T47D (cell line): ENCODE results near the gene RALGPS1.

ENCODE experiments used
- DNase-seq, 2 experiments: peaks; one replicate each; pipeline versions ENCODE4 v3.0.0 to v3.0.0-alpha.2; 2011 to 2012; ENCODE audit warnings: low read depth in 1 of 2, low spot score in 1 of 2
- JUND ChIP-seq: IDR thresholded peaks from 2 replicates; pipeline ENCODE4 v1.6.1; 2012; ENCODE audit warnings: low read depth
- in situ Hi-C: cut with HindIII; loops from 2 replicates; pipeline ENCODE4 v1.10.0; 2016; ENCODE audit warnings: low sequenced_read_pairs, low pct_unique_long_range_greater_than_20kb

RALGPS1 gene

GRCh38 chr9:127090341-127090985, 175.9 kb downstream of the RALGPS1 start:
- no peak for DNase-seq
- TF ChIP-seq JUND, result no peak
- in situ Hi-C loops, result no loop called here

- in situ Hi-C loops, result no loop called here
- no peak for TF ChIP-seq JUND
- DNase-seq, result no peak
Observed at GRCh38 chr9:127091526-127091925, 176.9 kb downstream of the RALGPS1 start.

DNA sequence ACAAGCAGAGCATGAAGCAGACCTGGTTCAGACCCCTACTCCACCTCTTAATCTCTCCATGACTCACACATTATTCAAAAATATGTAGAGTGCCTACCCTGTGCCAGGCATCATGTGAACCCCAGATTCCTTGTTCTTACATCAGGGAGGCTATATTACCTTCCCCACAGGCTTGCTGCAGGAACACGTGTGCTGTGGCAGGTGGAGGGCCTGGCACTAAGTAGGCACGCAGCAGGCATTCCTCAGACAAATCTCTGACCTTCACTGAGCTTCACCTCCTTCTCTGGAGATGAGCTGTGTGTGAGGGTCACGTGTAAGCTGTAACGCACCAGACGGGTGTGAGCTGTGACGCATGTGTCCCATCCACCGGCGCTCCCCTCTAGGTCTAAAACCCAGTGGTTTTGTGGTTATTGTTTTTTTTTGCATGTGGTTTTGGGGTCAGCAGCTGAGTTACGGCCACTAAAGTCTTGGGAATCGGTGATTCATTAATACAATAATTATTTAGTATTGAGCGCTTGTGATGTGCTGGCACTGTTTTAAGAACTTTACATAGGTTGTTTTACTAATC, 177.5 kb downstream of the RALGPS1 start:
- in situ Hi-C loops, result no loop called here
- no peak for TF ChIP-seq JUND
- DNase-seq, result no peak

DNA sequence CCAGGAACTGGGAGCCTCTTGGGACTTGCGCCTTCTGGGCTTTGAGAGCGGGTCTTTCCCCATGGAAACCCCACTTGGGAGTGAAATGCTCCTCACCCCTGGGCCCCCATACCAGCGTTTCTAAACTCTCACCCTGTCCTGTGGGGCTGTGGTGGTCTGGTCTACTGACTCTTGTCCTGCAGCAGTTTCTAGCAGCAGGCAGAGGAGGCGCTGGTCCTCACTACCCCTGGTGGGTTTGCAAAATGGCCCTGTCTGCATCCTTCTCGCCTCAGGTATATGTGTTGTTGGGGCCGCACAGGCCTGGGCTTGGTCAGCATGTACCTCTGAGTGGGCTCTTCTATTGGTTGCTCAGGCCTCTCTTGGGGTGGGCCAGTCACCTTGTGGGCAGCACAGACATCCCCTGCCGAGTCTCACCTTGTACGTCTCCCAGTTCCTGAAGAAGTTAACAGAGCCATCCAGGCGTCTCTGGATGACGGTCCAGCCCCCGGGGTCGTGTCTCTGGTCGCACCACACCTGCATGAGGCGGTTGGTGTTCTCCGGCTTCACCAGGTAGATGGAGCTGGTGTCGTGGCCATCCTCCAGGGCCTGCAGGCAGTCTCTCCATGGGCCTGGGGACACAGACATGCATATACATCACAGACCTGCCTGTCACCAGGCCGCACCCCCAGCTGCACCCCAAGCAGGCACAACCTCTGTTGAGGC, 178.9 kb downstream of the RALGPS1 start:
- no peak for DNase-seq
- in situ Hi-C loops, result no loop called here
- TF ChIP-seq JUND, result no peak

- no peak for TF ChIP-seq JUND
- in situ Hi-C loops, result no loop called here
- no peak for DNase-seq
Observed at GRCh38 chr9:127095411-127095810, 180.8 kb downstream of the RALGPS1 start.

- no peak for TF ChIP-seq JUND
- no peak for DNase-seq
- in situ Hi-C loops, result no loop called here
Observed at GRCh38 chr9:127096208-127096607, 181.6 kb downstream of the RALGPS1 start.

DNA sequence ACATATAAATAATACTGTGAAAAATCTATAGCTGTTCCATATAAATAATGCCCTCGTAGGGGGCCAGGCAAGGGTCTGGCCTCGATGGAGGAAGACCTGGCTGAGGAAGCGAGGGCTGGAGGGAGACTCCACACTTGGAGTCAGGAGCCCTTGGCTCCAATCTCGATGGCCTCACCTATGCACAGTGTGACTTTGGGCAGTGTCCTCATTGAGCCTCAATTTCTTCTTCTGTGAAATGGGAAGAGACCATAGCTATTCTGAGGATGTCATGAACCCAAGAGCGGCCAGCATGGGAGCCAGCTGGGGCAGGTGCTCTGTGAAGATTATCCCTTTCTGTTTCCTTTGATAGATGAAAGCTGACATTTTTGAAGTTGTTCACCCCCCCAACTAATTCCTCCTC, 183.1 kb downstream of the RALGPS1 start:
- no peak for TF ChIP-seq JUND
- in situ Hi-C loops, result no loop called here
- DNase-seq, result no peak

- TF ChIP-seq JUND, result no peak
- no peak for DNase-seq
- in situ Hi-C loops, result no loop called here
Observed at GRCh38 chr9:127098916-127099553, 184.5 kb downstream of the RALGPS1 start.

DNA sequence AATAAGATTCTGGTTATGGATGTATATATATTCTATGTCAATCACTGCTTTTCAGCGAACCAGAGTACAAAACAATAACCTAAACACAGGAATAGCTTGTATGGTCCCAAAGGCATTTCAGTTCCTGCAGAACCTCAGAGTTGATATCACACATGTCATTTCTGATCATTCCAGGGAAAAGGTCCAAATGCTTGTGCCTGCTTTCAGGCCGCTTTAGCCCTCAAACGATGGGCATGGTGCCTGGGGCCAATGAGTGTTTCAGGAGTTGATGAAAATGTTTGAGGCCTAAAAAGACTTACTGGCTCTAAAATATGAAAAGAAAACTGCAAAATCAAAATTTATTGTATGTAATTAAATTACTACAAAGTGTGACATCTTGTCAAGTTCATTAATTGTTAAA, 185.1 kb downstream of the RALGPS1 start:
- no peak for DNase-seq
- in situ Hi-C loops, result no loop called here
- no peak for TF ChIP-seq JUND

GRCh38 chr9:127102176-127102575, 187.6 kb downstream of the RALGPS1 start:
- no peak for TF ChIP-seq JUND
- in situ Hi-C loops, result no loop called here
- no peak for DNase-seq

DNA sequence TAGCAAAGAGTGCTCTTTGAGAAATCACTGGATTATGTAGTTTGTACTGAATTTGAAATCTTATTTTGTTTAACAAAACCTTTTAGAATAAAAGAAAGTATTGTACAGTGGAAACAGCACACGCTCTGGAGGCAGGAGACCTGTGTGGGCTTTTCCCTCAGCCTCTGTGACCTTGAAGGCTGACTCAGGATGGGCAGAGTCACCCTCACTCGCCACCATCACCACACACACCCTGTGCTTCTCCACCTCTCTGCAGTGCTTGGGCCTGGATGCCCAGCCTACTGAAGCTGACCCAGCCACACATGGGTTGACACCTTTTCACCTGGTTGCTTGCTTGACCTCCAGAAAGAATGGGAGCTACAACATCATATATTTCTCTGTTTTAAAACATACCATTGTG, 188.2 kb downstream of the RALGPS1 start:
- TF ChIP-seq JUND, result no peak
- in situ Hi-C loops, result no loop called here
- DNase-seq, result no peak

- TF ChIP-seq JUND, result no peak
- no peak for DNase-seq
- in situ Hi-C loops, result no loop called here
Observed at GRCh38 chr9:127104581-127105311, 190.2 kb downstream of the RALGPS1 start.
